GM11168 (cell line): ENCODE measurements around the gene PRPF19.

Experiments
- in situ Hi-C: fragments of 300-500 bp; cut with MboI; formaldehyde crosslinking; loops from one replicate; pipeline ENCODE4 v1.12.0; 2022; ENCODE audit warnings: low sequenced_read_pairs; ENCODE audit not compliant: unreplicated experiment

Gene PRPF19

DNA sequence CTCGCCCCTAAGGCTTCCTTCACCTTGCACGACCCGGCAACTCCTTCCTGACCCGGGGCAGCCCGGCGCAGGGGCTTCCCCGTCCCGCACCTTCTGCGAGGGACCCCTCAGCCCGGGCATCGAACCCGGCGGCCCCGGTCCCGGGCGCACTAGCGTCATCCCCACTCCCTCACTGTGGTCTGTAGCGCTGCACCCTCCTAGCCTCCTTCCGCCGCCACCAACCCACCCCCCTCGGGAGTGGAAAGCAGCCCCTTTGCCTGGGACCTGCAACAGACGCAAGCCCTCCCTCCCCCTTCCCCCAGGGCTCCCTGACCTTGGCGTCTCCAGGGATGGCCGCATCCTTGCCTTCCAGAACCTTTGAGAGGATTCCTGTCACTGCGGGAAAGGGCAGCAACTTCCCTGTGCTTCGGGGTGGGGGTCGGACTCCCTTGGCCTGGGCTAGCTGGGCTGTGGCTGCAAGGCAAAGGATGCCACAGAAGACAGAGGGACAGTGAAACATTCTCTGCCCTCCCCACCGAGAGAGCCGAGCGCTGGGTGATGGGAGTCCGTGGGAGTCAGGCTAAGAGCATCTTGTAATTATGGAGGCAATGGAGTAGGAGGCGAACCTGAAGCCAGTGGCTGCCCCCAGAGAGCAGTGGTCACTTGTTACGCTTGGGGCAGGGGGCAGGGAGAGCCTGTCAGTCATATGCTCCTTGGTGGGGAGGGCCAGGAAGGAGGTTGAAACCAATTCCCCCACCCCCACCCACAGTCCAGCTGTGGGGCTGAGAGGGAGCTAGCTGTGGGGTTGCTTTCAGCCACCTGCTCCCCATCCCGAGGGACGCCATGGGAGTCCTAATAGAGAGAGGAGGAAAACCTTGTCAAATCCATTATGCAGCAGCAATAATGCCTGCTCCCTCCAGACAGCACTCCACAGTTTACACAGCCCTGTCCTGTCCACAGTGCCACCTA is 18.8 kb upstream of the PRPF19 start:
- in situ Hi-C loops = no loop called here

GRCh38 chr11:60924110-60924905 is 17.9 kb upstream of the PRPF19 start, which contains the start of gene TMEM132A:
Gene TMEM132A (plus strand): TSS chr11:60924460. CDS start chr11:60924634, 174 bp downstream.
- in situ Hi-C loops = no loop called here

DNA sequence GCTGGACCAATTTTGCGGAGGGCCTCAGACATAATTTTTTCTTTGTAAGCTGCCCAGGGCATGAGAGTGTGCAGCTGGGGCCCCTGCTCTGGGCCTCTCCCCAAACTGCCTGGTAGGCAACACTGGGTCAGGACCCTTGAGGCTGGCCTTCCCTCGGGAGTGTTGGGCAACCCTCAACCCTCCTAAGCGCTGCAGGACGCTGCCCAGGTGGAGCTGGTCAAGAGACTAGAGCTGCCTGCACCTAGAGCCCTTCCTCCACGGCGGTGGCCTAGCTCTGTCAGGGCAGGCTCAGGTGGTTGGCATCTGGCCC is 17.4 kb upstream of the PRPF19 start:
- in situ Hi-C loops = no loop called here

- in situ Hi-C loops = no loop called here
Observed at GRCh38 chr11:60923326-60923725, 16.9 kb upstream of the PRPF19 start.

GRCh38 chr11:60922906-60923305 is 16.5 kb upstream of the PRPF19 start:
- in situ Hi-C loops = no loop called here

- in situ Hi-C loops = no loop called here
Observed at GRCh38 chr11:60921777-60922335, 15.5 kb upstream of the PRPF19 start.

- in situ Hi-C loops = no loop called here
Observed at GRCh38 chr11:60921259-60921658, 14.9 kb upstream of the PRPF19 start.

GRCh38 chr11:60919956-60920355 is 13.6 kb upstream of the PRPF19 start:
- in situ Hi-C loops = no loop called here

DNA sequence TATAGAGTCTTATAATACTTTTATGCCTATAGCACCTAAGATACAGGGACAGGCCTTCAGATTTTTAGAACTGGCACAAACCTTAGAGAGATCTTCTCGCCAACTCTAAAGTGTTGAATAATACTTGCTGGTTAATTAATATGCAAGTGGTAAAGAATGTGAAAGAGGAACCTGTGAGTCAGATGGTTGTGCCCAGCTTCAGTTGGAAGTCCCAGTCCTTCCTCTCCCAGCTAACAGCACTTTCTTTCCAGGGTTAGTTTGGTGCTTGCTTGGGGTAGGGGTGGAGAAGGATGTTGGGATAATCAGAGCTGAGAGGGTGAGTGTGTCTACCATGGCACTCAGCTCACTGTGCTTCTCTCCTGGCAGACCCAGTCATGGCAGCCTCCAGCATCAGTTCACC is 12.9 kb upstream of the PRPF19 start:
- in situ Hi-C loops = no loop called here

DNA sequence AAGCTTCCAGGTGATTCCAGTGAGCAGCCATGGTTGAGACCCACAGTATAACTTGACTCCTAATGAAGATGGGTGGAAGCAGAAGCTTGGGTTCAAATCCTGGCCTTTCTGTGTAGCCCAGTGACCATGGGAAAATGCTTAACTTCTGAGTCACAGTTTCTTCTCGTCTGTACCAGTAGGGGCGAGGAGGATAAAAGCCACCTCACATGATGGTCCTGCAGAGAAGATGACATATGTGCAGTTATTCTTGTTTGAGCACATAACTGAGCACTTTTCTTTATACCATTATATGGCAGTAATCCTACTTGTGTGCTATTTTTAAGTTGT is 12.5 kb upstream of the PRPF19 start:
- in situ Hi-C loops = no loop called here

- in situ Hi-C loops = no loop called here
Observed at GRCh38 chr11:60918251-60918938, 12.0 kb upstream of the PRPF19 start.

DNA sequence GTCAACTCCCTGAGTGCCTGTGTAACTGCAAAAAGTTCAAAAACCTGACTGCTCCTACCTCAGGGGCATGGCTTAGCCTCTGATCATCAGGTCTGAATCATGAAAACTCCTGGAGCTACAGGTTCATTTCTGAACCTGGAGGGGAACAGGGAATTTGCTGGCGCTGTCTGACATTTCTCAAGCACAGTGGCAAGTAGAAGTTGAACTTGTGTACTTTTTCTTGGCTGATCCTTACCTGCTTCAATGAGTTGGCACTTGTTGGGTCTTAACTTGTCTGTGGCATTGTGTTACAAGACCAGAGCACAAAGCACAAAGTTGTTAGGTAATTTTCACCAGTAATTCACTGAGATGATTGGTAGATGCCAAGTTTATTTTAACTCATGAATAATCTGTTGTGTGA is 10.9 kb upstream of the PRPF19 start:
- in situ Hi-C loops = no loop called here

DNA sequence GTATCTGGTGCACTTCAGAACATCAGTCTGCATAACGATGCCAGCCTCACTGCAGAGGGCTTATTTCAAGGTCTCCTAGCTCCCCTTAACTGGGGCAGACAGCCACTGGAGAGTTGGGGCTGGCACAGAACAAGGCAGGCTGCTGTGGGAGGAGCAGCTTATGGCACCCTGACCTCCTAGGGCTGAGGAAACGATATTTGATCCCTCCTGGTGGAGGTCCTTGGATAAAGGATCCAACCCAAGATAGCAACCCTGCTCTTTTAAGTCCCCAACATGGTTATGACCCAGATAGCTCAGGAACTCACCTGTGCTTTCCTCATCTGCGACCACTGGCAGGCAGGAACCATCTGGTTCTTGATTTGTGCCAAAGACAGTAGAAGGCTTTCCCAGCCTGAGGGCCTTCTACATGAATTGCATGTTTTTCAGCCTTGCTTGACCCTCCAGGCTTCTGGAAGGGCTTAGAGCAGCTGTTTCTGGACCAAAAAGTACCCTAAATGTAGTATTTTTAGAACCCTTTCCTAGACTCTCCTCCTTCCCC is 10.4 kb upstream of the PRPF19 start:
- in situ Hi-C loops = no loop called here

DNA sequence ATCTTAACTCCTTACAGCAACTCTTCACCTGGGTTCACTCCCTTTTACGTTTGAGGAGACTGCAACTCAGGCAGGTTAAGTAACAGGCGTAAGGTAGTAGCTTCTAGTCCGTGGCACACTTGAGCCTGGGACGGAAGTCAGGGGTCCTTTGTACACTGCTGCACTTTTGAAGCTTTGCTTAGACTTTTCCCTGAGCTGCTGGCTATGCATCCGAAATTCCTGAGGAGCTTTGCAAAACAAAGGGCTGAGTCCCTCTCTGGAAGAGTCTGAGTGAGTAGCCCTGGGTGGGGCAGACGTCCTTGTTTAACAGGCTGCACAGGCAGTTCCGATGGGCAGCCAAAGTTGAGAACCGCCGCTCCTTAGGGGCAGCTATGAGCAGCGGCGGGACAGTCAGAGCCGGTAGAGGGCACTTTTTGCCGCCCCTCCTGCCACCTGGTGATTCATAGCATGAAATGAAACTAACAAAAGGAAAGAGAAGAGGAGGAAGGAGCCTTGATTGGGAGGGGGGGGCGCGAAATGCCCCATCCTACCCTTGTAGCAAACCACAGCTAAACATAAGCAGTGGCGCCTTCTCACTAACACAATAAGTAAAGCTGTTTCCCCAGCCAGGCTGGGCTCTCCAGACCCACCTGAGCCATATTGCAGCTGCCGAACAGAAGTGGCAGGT is 9.0 kb upstream of the PRPF19 start:
- in situ Hi-C loops = no loop called here

GRCh38 chr11:60914633-60915247 is 8.4 kb upstream of the PRPF19 start:
- in situ Hi-C loops = no loop called here

DNA sequence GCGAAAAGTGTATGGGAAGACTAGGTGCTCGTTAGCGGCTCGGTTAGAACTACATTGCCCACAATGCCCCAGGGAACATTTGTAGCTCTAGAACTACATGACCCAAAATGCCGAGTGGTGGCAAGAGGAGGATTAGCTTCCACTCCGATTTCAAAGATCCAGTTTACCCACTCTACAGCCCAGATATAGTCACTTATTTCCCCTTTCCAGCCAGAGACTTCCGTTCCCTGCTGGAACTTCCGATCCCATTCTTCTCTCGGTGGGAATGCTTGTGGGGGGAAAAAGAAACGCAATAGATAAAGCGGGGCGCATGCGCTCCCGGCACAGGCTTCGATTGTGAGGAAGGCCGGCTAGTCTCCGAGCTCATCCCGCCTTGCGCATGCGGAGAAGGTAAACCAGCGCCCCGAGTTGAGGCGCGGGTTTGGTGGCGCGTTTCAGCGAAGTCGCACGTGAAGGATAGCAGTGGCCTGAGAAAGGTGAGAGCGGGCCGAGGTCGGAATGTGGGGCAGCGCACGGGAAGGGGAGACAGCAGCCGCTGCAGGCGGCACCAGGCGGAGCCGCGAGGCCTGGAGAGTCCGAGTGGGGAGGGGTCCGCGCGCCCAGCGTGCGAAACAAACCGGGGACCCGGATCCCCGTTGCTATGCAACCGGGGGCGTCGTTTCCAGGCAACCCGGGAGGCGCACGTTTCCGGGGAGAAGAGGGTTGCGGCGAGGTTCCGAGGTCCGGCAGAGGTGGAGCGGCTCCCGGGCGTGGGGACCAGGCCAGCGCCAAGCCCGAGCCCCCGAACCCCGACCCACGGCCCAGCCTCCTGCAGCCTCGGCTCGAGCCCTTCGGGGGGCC is 7.6 kb upstream of the PRPF19 start, which contains the start of gene TMEM109:
TSS of gene TMEM109 (plus strand) at position 366 of the 840 bp plus-strand sequence. CDS start 5,536 bp downstream, outside the sequence.
- in situ Hi-C loops = no loop called here

DNA sequence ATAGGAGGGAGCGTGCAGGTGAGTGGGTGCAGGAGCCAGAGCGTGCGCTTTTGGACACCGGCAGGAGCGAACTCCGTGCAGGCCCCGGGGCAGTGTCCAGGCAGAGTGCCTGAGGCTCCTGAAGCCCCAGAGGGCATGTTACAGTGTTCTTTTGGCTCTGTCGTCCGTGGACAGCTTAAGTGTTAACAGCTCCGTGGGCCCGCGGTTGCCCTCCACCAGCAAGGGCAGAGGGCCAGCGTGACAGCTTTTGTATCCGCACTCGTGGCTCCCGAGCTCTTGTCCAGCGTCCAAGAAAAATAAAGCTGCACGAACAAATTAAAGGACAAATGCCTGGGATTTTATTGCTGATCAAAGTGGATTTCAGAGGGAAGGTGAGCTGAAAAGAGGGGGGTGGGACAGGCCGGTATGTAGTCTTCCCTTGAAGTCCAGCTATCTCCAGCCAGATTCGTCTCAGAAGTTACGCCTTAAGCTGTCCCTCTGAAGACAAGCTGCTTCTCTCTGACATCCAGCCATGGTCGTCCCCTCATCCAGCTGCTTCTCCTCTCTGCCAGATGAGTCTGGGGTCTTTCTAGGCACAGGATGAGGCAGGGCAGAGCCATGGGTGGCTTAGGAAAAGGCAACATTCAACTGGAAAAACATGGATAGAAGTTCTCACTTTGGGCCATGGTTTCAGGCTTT is 6.6 kb upstream of the PRPF19 start:
- in situ Hi-C loops = no loop called here
